Fibroblast of villous mesenchyme (primary cell): Measurements from ENCODE around the gene KIRREL2. TPM values are rescaled to one million over a fixed set of nuclear protein-coding genes. Genes with fewer than 3 reads are reported as not detected.

ENCODE experiments used
- DNase-seq: peaks from one replicate; pipeline ENCODE4 v3.0.0-alpha.2; 2010; ENCODE audit warnings: low read depth
- H3K4me3 ChIP-seq: 2 replicates; pipeline ENCODE4 v1.5.1; 2011; ENCODE audit warnings: low read depth, mild to moderate bottlenecking, low read length
- CTCF ChIP-seq: IDR thresholded peaks from 2 replicates; pipeline ENCODE4 v1.5.1; 2012; ENCODE audit warnings: low read depth, mild to moderate bottlenecking, low read length; ENCODE audit not compliant: insufficient read depth
- total RNA-seq: library from RNA; depleted of rRNA; stranded (reverse); fragments of >200 nt; gene quantifications from 2 replicates; pipeline ENCODE4 v1.2.3, GENCODE V29; 2012

KIRREL2 gene
- total RNA-seq, 1 donor = under 0.01 TPM

DNA sequence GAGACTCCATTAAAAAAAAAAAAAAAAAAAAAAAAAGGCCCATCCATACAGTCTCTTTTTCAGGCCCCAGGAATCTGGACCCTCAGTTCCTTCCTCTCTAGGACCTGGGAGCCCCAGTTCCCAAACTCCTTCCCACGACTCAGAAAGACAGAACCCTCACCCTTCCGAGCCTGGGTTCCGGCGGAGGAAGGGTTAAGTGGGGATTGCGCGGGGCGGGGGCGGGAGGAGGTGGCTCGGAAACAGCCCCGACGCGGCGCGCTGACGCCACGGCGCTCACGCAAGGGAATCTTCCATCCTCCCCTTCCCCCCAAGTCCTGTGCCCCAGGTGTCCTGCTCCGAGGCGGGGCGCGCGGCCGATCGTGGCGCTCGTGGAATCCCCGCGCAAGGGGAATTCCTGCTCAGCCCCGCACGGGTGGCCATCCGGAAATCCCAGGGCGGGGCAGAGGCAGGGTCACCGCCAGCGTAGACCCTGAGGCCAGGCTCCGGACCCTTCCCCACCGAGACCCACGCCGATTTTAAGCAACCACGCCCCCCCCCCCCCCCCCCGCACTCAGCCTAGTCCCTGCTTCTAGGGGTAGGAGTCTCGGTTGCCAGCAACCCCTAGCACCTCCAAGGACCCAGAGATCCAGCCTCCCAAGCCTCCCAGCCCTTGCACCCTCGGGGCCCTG lies 43.0 kb downstream of the KIRREL2 start:
- DNase-seq = peak; percentile 84
- peak overlapping the region; percentile 79 for H3K4me3 ChIP-seq
- no peak for TF ChIP-seq CTCF

- TF ChIP-seq CTCF = no peak
- peak; percentile 33 for DNase-seq
- peak overlapping the region; percentile 79 for H3K4me3 ChIP-seq
Observed at GRCh38 chr19:35901055-35901644, 44.4 kb downstream of the KIRREL2 start.

DNA sequence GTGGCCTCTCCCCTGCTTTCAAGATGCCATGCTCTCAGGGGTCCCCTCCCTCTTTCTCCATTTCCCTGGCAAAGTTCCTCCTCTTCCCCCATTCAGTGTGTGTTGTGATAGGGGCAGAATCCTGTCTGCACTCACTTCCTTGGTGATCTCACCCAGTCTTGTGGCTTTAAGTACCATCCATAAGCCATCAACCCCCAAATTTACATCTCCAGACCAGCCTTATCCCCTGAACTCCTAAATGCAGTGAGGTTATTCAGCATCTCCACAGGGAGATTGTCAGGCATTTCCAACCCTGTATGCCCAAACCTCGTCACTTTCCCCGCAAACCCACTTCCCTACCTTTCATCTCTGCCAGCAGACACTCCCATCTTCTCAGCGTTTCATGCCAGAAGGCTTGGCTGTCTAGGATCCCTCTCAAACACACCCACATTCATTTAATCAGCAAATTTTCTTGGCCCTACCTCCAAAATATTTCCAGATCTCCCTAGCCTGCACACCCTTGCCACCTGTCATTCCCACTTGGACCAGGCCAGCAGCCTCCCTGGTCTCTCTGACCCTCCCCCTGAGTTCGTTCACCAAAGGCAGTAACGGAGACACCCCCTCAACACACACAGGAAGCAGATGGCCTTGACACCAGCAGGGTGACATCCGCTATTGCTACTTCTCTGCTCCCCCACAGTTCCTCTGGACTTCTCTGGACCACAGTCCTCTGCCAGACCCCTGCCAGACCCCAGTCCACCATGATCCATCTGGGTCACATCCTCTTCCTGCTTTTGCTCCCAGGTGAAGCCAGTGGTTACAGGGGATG lies 45.3 kb downstream of the KIRREL2 start, which contains the start of gene HCST:
Gene HCST (plus strand): TSS at position 676 of the 808 bp plus-strand sequence. CDS start 65 bp downstream, at position 741.
- no peak for TF ChIP-seq CTCF
- peak within 1 kb of the TSS; percentile 10 for H3K4me3 ChIP-seq
- DNase-seq = no peak

DNA sequence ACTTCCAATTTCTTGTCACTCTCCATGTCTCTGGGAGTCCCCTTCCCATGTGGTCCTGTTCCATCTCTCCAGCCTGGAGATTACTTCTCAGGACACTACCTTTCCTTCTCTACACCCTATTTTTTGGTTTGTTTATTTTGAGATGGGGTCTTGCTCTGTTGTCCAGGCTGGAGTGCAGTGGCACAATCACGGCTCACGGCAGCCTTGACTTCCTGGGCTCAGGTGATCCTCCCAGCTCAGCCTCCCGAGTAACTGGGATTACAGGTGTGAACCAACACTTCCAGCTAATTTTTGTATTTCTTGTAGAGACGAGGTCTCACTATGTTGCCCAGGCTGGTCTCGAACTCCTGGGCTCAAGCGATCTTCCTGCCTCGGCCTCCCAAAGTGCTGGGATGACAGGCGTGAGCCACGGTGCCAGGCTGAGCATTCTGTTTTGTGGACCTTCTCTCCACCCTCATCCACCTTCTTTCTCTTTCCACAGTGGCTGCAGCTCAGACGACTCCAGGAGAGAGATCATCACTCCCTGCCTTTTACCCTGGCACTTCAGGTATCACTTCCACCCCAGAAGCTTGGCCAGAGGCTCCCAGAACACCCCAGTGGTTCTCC lies 46.3 kb downstream of the KIRREL2 start:
- no peak for DNase-seq
- H3K4me3 ChIP-seq = peak overlapping the region; percentile 10

GRCh38 chr19:35903550-35904179 lies 47.0 kb downstream of the KIRREL2 start:
- no peak for TF ChIP-seq CTCF
- DNase-seq = peak; percentile 64
- peak overlapping the region; percentile 10 for H3K4me3 ChIP-seq

More for the DNA sequence above, 46.3 kb downstream of the KIRREL2 start:
- no peak for TF ChIP-seq CTCF
